ENCODE results near the gene DAB1. TPM values are rescaled to one million over a fixed set of nuclear protein-coding genes. Genes with fewer than 3 reads are reported as not detected.

DAB1 gene
- total RNA-seq, 1 experiment from 2014 or later, result not detected

GRCh38 chr1:57206038-57206437 lies 217.8 kb downstream of the DAB1 start:
- ChIA-PET CTCF (no interaction called here), RAD21 (ENCODE audit: low non-redundant PET in 1 of 2, low total read pairs in 2 of 2, uncharacterized antibody in 2 of 2, unreplicated experiment in 2 of 2) (no interaction called here), POLR2A (no interaction called here)
- H3K4me3 ChIP-seq (replicated peaks in 1 of 2; ENCODE audit: low read depth in 1 of 2, low read length in 2 of 2), result no peak overlapping the region
- H3K9me2 ChIP-seq (ENCODE audit: insufficient read depth), result no peaks in the 10 kb centered on the region
- H3K9me3 ChIP-seq (ENCODE audit: control insufficient read depth in 1 of 2, insufficient read depth in 1 of 2, low read depth in 1 of 2, low read length in 2 of 2), result no peaks in the 10 kb centered on the region
- H3K4me2 ChIP-seq (ENCODE audit: low read length), result no peak overlapping the region
- no peak for ATAC-seq
- no peak overlapping the region for H3K27ac ChIP-seq (ENCODE audit: low read depth, low read length)
- no peaks in the 10 kb centered on the region for H4K20me1 ChIP-seq (ENCODE audit: insufficient read depth)
- no peak for TF ChIP-seq JUND (IDR thresholded peaks at IDR 0.05)
- TF ChIP-seq RAD21 (IDR thresholded peaks at IDR 0.05; ENCODE audit: low read depth), result no peak
- TF ChIP-seq, protein P1, sequence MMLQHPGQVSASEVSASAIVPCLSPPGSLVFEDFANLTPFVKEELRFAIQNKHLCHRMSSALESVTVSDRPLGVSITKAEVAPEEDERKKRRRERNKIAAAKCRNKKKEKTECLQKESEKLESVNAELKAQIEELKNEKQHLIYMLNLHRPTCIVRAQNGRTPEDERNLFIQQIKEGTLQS (IDR thresholded peaks at IDR 0.05), result no peak
- TF ChIP-seq, protein P2, sequence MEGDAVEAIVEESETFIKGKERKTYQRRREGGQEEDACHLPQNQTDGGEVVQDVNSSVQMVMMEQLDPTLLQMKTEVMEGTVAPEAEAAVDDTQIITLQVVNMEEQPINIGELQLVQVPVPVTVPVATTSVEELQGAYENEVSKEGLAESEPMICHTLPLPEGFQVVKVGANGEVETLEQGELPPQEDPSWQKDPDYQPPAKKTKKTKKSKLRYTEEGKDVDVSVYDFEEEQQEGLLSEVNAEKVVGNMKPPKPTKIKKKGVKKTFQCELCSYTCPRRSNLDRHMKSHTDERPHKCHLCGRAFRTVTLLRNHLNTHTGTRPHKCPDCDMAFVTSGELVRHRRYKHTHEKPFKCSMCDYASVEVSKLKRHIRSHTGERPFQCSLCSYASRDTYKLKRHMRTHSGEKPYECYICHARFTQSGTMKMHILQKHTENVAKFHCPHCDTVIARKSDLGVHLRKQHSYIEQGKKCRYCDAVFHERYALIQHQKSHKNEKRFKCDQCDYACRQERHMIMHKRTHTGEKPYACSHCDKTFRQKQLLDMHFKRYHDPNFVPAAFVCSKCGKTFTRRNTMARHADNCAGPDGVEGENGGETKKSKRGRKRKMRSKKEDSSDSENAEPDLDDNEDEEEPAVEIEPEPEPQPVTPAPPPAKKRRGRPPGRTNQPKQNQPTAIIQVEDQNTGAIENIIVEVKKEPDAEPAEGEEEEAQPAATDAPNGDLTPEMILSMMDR (IDR thresholded peaks at IDR 0.05 in 2 of 3, conservative IDR thresholded peaks at IDR 0.05 in 1 of 3; ENCODE audit: borderline replicate concordance in 1 of 3, insufficient read depth in 1 of 3, low read depth in 2 of 3, low read length in 2 of 3), result no peak
- no peak for TF ChIP-seq ZNF274 (IDR thresholded peaks at IDR 0.05; ENCODE audit: low read depth, low read length)
- no peak for TF ChIP-seq SRF (IDR thresholded peaks at IDR 0.05; ENCODE audit: low read depth)
- no peaks in the 10 kb centered on the region for H3K27me3 ChIP-seq (ENCODE audit: insufficient read depth, low read length)
- DNase-seq (ENCODE audit: low read depth, low spot score), result no peak
- intact Hi-C loops (cut with micrococcal nuclease), result no loop called here
- H3K4me1 ChIP-seq (ENCODE audit: control insufficient read depth in 1 of 2, insufficient read depth in 2 of 2, low read length in 2 of 2), result no peaks in the 10 kb centered on the region
- no TSS peak for BruUV-seq (replicated peaks)
- H3K79me2 ChIP-seq (ENCODE audit: insufficient read depth, low read length), result no peaks in the 10 kb centered on the region
- H2AFZ ChIP-seq (ENCODE audit: low read depth, low read length, poor library complexity, severe bottlenecking), result no peak overlapping the region
- H3K9ac ChIP-seq (ENCODE audit: low read length), result no peak overlapping the region
- no peaks in the 10 kb centered on the region for H3K36me3 ChIP-seq (ENCODE audit: control insufficient read depth in 1 of 2, insufficient read depth in 2 of 2, low read length in 2 of 2)

DNA sequence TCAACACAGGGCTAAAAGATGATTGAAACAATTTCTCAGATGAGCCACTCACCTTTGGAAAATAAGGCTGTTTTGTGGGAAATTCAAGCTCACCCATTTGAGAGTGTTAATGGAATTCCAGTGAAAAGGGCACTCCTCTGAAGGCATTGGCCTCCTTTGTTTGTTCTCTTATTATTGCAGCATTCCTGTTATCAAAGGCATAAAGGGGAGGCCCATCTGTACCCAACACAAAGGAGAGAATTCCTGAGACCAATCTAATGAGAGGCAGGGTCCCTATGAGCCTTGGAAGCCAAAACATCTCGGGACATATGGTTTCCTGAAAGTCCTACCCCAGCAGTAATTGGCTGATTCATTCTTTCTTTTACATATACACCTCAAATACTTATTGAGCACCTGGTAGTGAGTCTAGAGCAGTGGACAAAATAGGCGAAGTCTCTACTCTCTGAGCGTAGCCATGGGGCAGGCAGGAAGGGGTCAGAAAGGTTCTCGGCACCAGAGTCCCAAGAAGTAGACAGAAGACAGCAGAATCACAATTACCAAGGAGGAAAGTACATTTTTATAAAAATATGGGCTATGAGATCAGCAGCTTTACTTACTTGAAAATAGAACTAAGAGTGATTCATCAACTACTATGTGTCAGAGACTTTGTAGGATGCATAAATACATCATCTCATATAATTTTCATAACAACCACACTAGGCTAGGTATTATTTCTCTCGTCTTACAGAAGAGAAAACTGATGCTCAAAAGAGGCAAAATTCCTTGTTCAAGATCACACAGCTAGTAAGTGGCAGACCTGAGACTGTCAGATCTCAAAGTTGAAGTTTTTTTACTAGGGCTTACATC lies 218.7 kb downstream of the DAB1 start:
- ChIA-PET CTCF (no interaction called here), POLR2A (no interaction called here), RAD21 (ENCODE audit: low non-redundant PET in 1 of 2, low total read pairs in 2 of 2, uncharacterized antibody in 2 of 2, unreplicated experiment in 2 of 2) (no interaction called here)
- no peak for ATAC-seq
- Histone ChIP-seq H3K79me2 (ENCODE audit: insufficient read depth, low read length) (no peaks in the 10 kb centered on the region), H3K9ac (ENCODE audit: low read length) (no peak overlapping the region), H3K9me2 (ENCODE audit: insufficient read depth) (no peaks in the 10 kb centered on the region), H3K9me3 (ENCODE audit: control insufficient read depth in 1 of 2, insufficient read depth in 1 of 2, low read depth in 1 of 2, low read length in 2 of 2) (no peaks in the 10 kb centered on the region), H3K4me2 (ENCODE audit: low read length) (no peak overlapping the region), H4K20me1 (ENCODE audit: insufficient read depth) (no peaks in the 10 kb centered on the region), H2AFZ (ENCODE audit: low read depth, low read length, poor library complexity, severe bottlenecking) (no peak overlapping the region), H3K27me3 (ENCODE audit: insufficient read depth, low read length) (no peaks in the 10 kb centered on the region), H3K4me3 (replicated peaks in 1 of 2; ENCODE audit: low read depth in 1 of 2, low read length in 2 of 2) (no peak overlapping the region), H3K27ac (ENCODE audit: low read depth, low read length) (no peak overlapping the region), H3K36me3 (ENCODE audit: control insufficient read depth in 1 of 2, insufficient read depth in 2 of 2, low read length in 2 of 2) (no peaks in the 10 kb centered on the region), H3K4me1 (ENCODE audit: control insufficient read depth in 1 of 2, insufficient read depth in 2 of 2, low read length in 2 of 2) (no peaks in the 10 kb centered on the region)
- BruUV-seq (replicated peaks), result no TSS peak
- intact Hi-C loops (cut with micrococcal nuclease), result no loop called here
- DNase-seq (ENCODE audit: low read depth, low spot score), result no peak
- TF ChIP-seq REST (IDR thresholded peaks at IDR 0.05; ENCODE audit: low read depth), result no peak
- TF ChIP-seq TCF7L2 (IDR thresholded peaks at IDR 0.05; ENCODE audit: borderline replicate concordance, extremely low read depth, insufficient read depth, insufficient read length), result no peak
- no peak for TF ChIP-seq RAD21 (IDR thresholded peaks at IDR 0.05; ENCODE audit: low read depth)
- TF ChIP-seq EZH2phosphoT487 (IDR thresholded peaks at IDR 0.05; ENCODE audit: borderline replicate concordance), result no peak
- no peak for TF ChIP-seq POLR2AphosphoS5 (IDR thresholded peaks at IDR 0.05; ENCODE audit: low read depth, low read length)
- TF ChIP-seq ELF1 (IDR thresholded peaks at IDR 0.05; ENCODE audit: borderline replicate concordance, low read depth), result no peak
- TF ChIP-seq ZNF274 (IDR thresholded peaks at IDR 0.05; ENCODE audit: low read depth, low read length), result no peak
- TF ChIP-seq POLR2A (IDR thresholded peaks at IDR 0.05; ENCODE audit: borderline replicate concordance, extremely low read depth, insufficient read depth, insufficient read length), result no peak
- TF ChIP-seq YY1 (IDR thresholded peaks at IDR 0.05; ENCODE audit: extremely low read depth, insufficient replicate concordance, low read depth, low read length), result no peak
- TF ChIP-seq, protein P1 (IDR thresholded peaks at IDR 0.05), result no peak

All from HCT116 (cell line).